B cell (primary cell): Measurements from ENCODE around the gene ALDH1L2. TPM values are rescaled to one million over a fixed set of nuclear protein-coding genes. Genes with fewer than 3 reads are reported as not detected.
A peak's percentile ranks its signal among the peaks of the same experiment; 100 is the strongest.
"Not testable (repeated sequence)": the region's sequence is repeated elsewhere in the genome, so short reads cannot be mapped to it uniquely, and the experiment has no call there.

Experiments used
- ATAC-seq: fragments of 200-7000 bp; cut with Tn5 transposase; one replicate; pipeline ENCODE4 v1.10.0; 2021; ENCODE audit warnings: low read depth, mild to moderate bottlenecking, moderate number of reproducible peaks, moderate library complexity
- CTCF ChIA-PET: fragments of 350-600 bp; sonication (Branson Sonifier 250); formaldehyde crosslinking; loops from one replicate; lab custom pipeline; 2021; ENCODE audit warnings: antibody characterized with exemption, inconsistent platforms; lab: Charles Lee
- POLR2A ChIA-PET: fragments of 350-600 bp; sonication (Branson Sonifier 250); formaldehyde crosslinking; loops from one replicate; lab custom pipeline; 2021; ENCODE audit warnings: antibody characterized with exemption; lab: Charles Lee
- DNase-seq: peaks from one replicate; pipeline ENCODE4 v3.0.0; 2013
- H2AFZ ChIP-seq: 2 replicates; pipeline ENCODE4 v1.6.1; 2012; ENCODE audit warnings: mild to moderate bottlenecking, low read depth, low read length; ENCODE audit not compliant: insufficient read depth, poor library complexity, severe bottlenecking
- H3K27ac ChIP-seq, 2 donors: 1 replicate in 1 of 2; 2 replicates in 1 of 2; pipeline ENCODE4 v1.5.1; 2012 to 2013; ENCODE audit warnings: low read length in 2 of 2, mild to moderate bottlenecking in 2 of 2, moderate library complexity in 1 of 2
- H3K27me3 ChIP-seq, 4 experiments: fragments of 200-600 bp in 1 of 4; sonication (generic) in 1 of 4; replicated peaks in 1 of 4; 1 replicate in 2 of 4; 2 replicates in 2 of 4; pipeline versions ENCODE4 v1.6.1 to v1.7.0; 2013 to 2016; ENCODE audit warnings: low read length in 3 of 4, mild to moderate bottlenecking in 2 of 4, mixed read lengths in 1 of 4, moderate library complexity in 1 of 4; ENCODE audit not compliant: insufficient read depth in 4 of 4, control insufficient read depth in 3 of 4; ENCODE audit errors: control extremely low read depth in 1 of 4
- H3K36me3 ChIP-seq, 2 experiments: replicated peaks in 1 of 2; 1 replicate in 1 of 2; 2 replicates in 1 of 2; pipeline versions ENCODE4 v1.6.1 to v1.7.1; 2013; ENCODE audit warnings: low read length in 1 of 2; ENCODE audit not compliant: insufficient read depth in 2 of 2, control insufficient read depth in 1 of 2; ENCODE audit errors: control extremely low read depth in 1 of 2, extremely low read depth in 1 of 2
- H3K4me1 ChIP-seq, 2 donors: fragments of 200-600 bp in 1 of 2; sonication (generic) in 1 of 2; 1 replicate in 1 of 2; 2 replicates in 1 of 2; pipeline versions ENCODE4 v1.5.1 to v1.6.1; 2013 to 2017; ENCODE audit warnings: low read length in 2 of 2; ENCODE audit not compliant: control insufficient read depth in 2 of 2, insufficient read depth in 2 of 2
- H3K4me2 ChIP-seq: replicated peaks from 2 replicates; pipeline ENCODE3; 2012; ENCODE audit warnings: mild to moderate bottlenecking, low read depth, low read length; ENCODE audit not compliant: poor library complexity, severe bottlenecking
- H3K4me3 ChIP-seq, 5 experiments: fragments of 200-600 bp in 1 of 5; sonication (generic) in 1 of 5; 1 replicate in 3 of 5; 2 replicates in 2 of 5; pipeline versions ENCODE4 v1.5.1 to v1.7.0; 2011 to 2016; ENCODE audit warnings: low read length in 4 of 5, mild to moderate bottlenecking in 4 of 5, low read depth in 2 of 5, control low read depth in 1 of 5, moderate library complexity in 1 of 5; ENCODE audit not compliant: insufficient read depth in 1 of 5; ENCODE audit errors: control extremely low read depth in 1 of 5, extremely low read depth in 1 of 5
- H3K79me2 ChIP-seq: fragments of 200-600 bp; sonication (generic); one replicate; pipeline ENCODE4 v1.6.0; 2016; ENCODE audit warnings: low read length; ENCODE audit not compliant: control insufficient read depth, insufficient read depth
- H3K9ac ChIP-seq: fragments of 200-600 bp; sonication (generic); 2 replicates; pipeline ENCODE4 v1.6.1; 2017; ENCODE audit warnings: mild to moderate bottlenecking, low read length, moderate library complexity
- H3K9me3 ChIP-seq, 3 donors: one replicate each; pipeline versions ENCODE4 v1.6.1 to v1.7.1; 2013; ENCODE audit warnings: low read length in 2 of 3; ENCODE audit not compliant: control insufficient read depth in 2 of 3, insufficient read depth in 1 of 3; ENCODE audit errors: control extremely low read depth in 1 of 3
- H4K20me1 ChIP-seq: 2 replicates; pipeline ENCODE4 v1.6.0; 2012; ENCODE audit warnings: mild to moderate bottlenecking, low read length; ENCODE audit not compliant: insufficient read depth, control insufficient read depth, poor library complexity, severe bottlenecking
- H3K27ac Mint-ChIP-seq: one replicate; pipeline ENCODE4 v1.8.0; 2021; ENCODE audit warnings: mixed read lengths
- H3K27me3 Mint-ChIP-seq: one replicate; pipeline ENCODE4 v1.8.0; 2021; ENCODE audit warnings: mixed read lengths
- H3K4me1 Mint-ChIP-seq: one replicate; pipeline ENCODE4 v1.8.0; 2021; ENCODE audit warnings: mixed read lengths
- H3K4me3 Mint-ChIP-seq: one replicate; pipeline ENCODE4 v1.8.0; 2021; ENCODE audit warnings: mixed read lengths
- H3K9me3 Mint-ChIP-seq: one replicate; pipeline ENCODE4 v1.8.0; 2022; ENCODE audit warnings: mixed read lengths; ENCODE audit not compliant: insufficient read depth
- EZH2 ChIP-seq: IDR thresholded peaks from 2 replicates; pipeline ENCODE4 v1.6.1; 2012; ENCODE audit warnings: borderline replicate concordance, low read depth, mild to moderate bottlenecking, moderate library complexity, low read length; ENCODE audit not compliant: insufficient read depth, poor library complexity, severe bottlenecking
- WGBS: methylation state at CpG from one replicate; pipeline ENCODE4 v1.1.5; 2013; ENCODE audit warnings: missing lambda C conversion rate; ENCODE audit not compliant: insufficient coverage; 5-methylcytosine and 5-hydroxymethylcytosine counted together
- intact Hi-C: fragments of 100-400 bp; cut with micrococcal nuclease; formaldehyde crosslinking; loops from one replicate; pipeline ENCODE4 v1.10.0; 2022
- polyA plus RNA-seq: library from polyadenylated mRNA; depleted of rRNA; stranded (reverse); fragments of >200 nt; gene quantifications from 2 replicates; pipeline ENCODE4 v1.2.3, GENCODE V29; 2012
- total RNA-seq, 2 donors: library from RNA; stranded (reverse); fragments of 120-200 nt in 1 of 2; gene quantifications; 1 replicate in 1 of 2; 2 replicates in 1 of 2; pipeline versions ENCODE4 v1.2.3 to v1.2.4, GENCODE V29; 2013 to 2022
- TF ChIP-seq, protein P1 (sequence below): fragments of 200-600 bp; IDR thresholded peaks from one replicate; pipeline ENCODE4 v1.8.0; 2022; ENCODE audit warnings: antibody characterized with exemption, mild to moderate bottlenecking

The ALDH1L2 gene
- total and polyA plus RNA-seq, 2 donors (not counting 1 experiment from before 2014, with no cell fraction given) = 0.04 to 0.32 TPM

DNA sequence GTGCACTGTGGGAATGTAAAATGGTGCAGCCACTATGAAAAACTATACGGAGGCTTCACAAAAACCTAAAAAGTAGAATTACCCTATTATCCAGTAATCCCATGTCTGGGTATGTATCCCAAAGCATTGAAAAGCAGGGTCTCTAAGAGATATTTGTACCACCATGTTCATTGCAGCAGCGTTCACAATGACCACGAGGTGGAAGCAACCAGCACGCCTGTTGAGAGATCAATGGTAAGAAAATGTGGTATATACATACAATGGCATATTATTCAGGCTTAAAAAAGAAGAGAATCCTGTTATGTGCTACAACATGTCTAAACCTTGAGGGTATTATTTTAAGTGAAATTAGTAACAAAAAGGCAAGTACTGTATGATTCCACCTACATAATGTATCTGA, 99.1 kb downstream of the ALDH1L2 start:
- no CpG with 5 or more reads among the region's 4 CpGs for WGBS
- H3K4me1 Mint-ChIP-seq = peaks cover 27% of the 10 kb centered on the region
- POLR2A ChIA-PET = no interaction called here

DNA sequence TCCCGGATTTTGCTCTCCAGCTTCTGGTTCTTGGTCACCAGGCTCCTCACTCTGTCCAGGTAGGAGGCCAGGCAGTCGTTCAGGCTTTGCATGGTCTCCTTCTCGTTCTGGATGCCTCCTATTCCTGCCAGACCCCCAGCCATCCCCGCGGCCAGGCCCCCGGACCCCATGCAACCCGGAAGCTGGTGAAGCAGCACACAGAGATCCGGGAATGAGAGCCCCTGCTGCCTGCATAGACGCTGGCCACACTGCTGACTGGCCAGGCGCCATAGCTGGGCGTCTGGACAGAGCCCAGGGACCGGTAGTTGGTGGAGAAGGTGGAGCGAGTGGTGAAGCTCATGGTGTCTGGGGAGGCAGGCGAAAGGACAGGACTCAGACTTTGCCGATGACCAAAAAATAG, 106.6 kb downstream of the ALDH1L2 start:
- H2AFZ ChIP-seq, H3K9me3 Mint-ChIP-seq, H3K27me3 Mint-ChIP-seq, H3K27ac Mint-ChIP-seq, ATAC-seq, intact Hi-C loops, H3K4me3 Mint-ChIP-seq, DNase-seq, H4K20me1 ChIP-seq, H3K27ac ChIP-seq, H3K4me2 ChIP-seq, POLR2A ChIA-PET, H3K9ac ChIP-seq, H3K4me3 ChIP-seq, H3K9me3 ChIP-seq, H3K27me3 ChIP-seq, H3K79me2 ChIP-seq, H3K36me3 ChIP-seq: not testable (repeated sequence)
- CTCF ChIA-PET = interaction anchor here (1.0 to 1.5 kb wide), 2 partner anchors 10 to 18 kb away, joined by 3 to 5 read pairs; no protein-coding TSS in a partner anchor
- peaks cover 30% of the 10 kb centered on the region for H3K4me1 Mint-ChIP-seq
- 95% methylated on average over 15 of the region's 15 CpGs for WGBS
- peaks cover 24 to 32% of the 10 kb centered on the region in 2 donors for H3K4me1 ChIP-seq

More for the DNA sequence above, 99.1 kb downstream of the ALDH1L2 start:
- H3K27me3 Mint-ChIP-seq = no peaks in the 10 kb centered on the region
- Histone ChIP-seq H3K79me2 (peaks cover 31% of the 10 kb centered on the region), H3K36me3 (peaks cover 0 to 1% of the 10 kb centered on the region in 2 experiments), H3K9me3 (no peaks in the 10 kb centered on the region), H3K27me3 (no peaks in the 10 kb centered on the region), H4K20me1 (no peaks in the 10 kb centered on the region), H2AFZ (peak overlapping the region; percentile 97), H3K9ac (peak overlapping the region; percentile 86), H3K27ac (no peak overlapping the region), H3K4me3 (peak overlapping the region in 3 of 5 experiments; percentile 65 to 93 (median 88)), H3K4me2 (peak overlapping the region; percentile 90), H3K4me1 (peaks cover 17 to 18% of the 10 kb centered on the region in 2 donors)
- H3K27ac Mint-ChIP-seq = no peak overlapping the region
- intact Hi-C loops = no loop called here
- no peak for ATAC-seq
- H3K4me3 Mint-ChIP-seq = peak overlapping the region; percentile 87
- no peak for TF ChIP-seq EZH2
- TF ChIP-seq, protein P1, sequence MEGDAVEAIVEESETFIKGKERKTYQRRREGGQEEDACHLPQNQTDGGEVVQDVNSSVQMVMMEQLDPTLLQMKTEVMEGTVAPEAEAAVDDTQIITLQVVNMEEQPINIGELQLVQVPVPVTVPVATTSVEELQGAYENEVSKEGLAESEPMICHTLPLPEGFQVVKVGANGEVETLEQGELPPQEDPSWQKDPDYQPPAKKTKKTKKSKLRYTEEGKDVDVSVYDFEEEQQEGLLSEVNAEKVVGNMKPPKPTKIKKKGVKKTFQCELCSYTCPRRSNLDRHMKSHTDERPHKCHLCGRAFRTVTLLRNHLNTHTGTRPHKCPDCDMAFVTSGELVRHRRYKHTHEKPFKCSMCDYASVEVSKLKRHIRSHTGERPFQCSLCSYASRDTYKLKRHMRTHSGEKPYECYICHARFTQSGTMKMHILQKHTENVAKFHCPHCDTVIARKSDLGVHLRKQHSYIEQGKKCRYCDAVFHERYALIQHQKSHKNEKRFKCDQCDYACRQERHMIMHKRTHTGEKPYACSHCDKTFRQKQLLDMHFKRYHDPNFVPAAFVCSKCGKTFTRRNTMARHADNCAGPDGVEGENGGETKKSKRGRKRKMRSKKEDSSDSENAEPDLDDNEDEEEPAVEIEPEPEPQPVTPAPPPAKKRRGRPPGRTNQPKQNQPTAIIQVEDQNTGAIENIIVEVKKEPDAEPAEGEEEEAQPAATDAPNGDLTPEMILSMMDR = no peak
- DNase-seq = no peak
- CTCF ChIA-PET = interaction anchor here (2.0 kb wide), 1 partner anchor 10 kb away, joined by 5 read pairs; no protein-coding TSS in a partner anchor
- no peaks in the 10 kb centered on the region for H3K9me3 Mint-ChIP-seq
